H1 (cell line): ENCODE measurements around the gene BRS3. TPM values are rescaled to one million over a fixed set of nuclear protein-coding genes. Genes with fewer than 3 reads are reported as not detected.

Source experiments
- ATF3 ChIP-seq: IDR thresholded peaks from 2 replicates; pipeline ENCODE4 v1.6.1; 2011; ENCODE audit warnings: low read depth, mild to moderate bottlenecking, low read length; ENCODE audit not compliant: insufficient read depth
- BRCA1 ChIP-seq: IDR thresholded peaks from 2 replicates; pipeline ENCODE4 v1.6.1; 2012; ENCODE audit warnings: low read depth, low read length, improper control_type of control experiment
- CBX8 ChIP-seq: fragments of 300-800, 300-1000 bp; sonication (generic); IDR thresholded peaks from 2 replicates; pipeline ENCODE4 v1.7.1; 2016; ENCODE audit warnings: low read depth, low read length, borderline replicate concordance
- EP300 ChIP-seq, 2 experiments: IDR thresholded peaks; 1 replicate in 1 of 2; 2 replicates in 1 of 2; pipeline ENCODE4 v1.6.1; 2011 to 2012; ENCODE audit warnings: low read depth in 2 of 2, low read length in 2 of 2, mild to moderate bottlenecking in 2 of 2, borderline replicate concordance in 1 of 2, inconsistent platforms in 1 of 2, moderate library complexity in 1 of 2
- GTF2F1 ChIP-seq: IDR thresholded peaks from 2 replicates; pipeline ENCODE4 v1.6.1; 2012; ENCODE audit warnings: low read depth, low read length, improper control_type of control experiment, borderline replicate concordance
- JUN ChIP-seq: IDR thresholded peaks from 2 replicates; pipeline ENCODE4 v1.6.1; 2011; ENCODE audit warnings: low read depth, mild to moderate bottlenecking, improper control_type of control experiment, low read length
- POLR2A ChIP-seq, 2 experiments: IDR thresholded peaks; 1 replicate in 1 of 2; 2 replicates in 1 of 2; pipeline ENCODE4 v1.6.1; 2011; ENCODE audit warnings: low read depth in 2 of 2, low read length in 2 of 2, mild to moderate bottlenecking in 2 of 2; ENCODE audit errors: control extremely low read depth in 1 of 2
- RXRA ChIP-seq: IDR thresholded peaks from 2 replicates; pipeline ENCODE4 v1.6.1; 2011; ENCODE audit warnings: low read depth, mild to moderate bottlenecking, low read length, moderate library complexity; ENCODE audit not compliant: insufficient read depth
- TAF1 ChIP-seq: IDR thresholded peaks from 2 replicates; pipeline ENCODE4 v1.6.1; 2011; ENCODE audit warnings: mild to moderate bottlenecking, low read depth, low read length
- polyA plus RNA-seq, 7 experiments: library from polyadenylated mRNA; depleted of rRNA in 3 of 7; stranded (reverse) in 5 of 7; unstranded in 2 of 7; fragments of >200 nt in 5 of 7; fragments of 200-250 nt in 2 of 7; gene quantifications; 1 replicate in 5 of 7; 2 replicates in 1 of 7; 4 replicates in 1 of 7; pipeline versions ENCODE4 v1.2.1 to v1.2.3, GENCODE V29; 2011 to 2013; ENCODE audit warnings: missing spikeins in 2 of 7, mixed read lengths in 2 of 7
- total RNA-seq: library from RNA; stranded (reverse); fragmentation: NEBNext Ultra II Directional; extraction: Animal tissue kit (Norgen Biotek cat#: 25700); gene quantifications from 2 replicates; pipeline ENCODE4 v1.2.1, GENCODE V29; 2021

Gene BRS3
- total and polyA plus RNA-seq, 2 of the 8 experiments (the other 6 are each of a cell fraction or from before 2014, with no cell fraction given) = not detected

DNA sequence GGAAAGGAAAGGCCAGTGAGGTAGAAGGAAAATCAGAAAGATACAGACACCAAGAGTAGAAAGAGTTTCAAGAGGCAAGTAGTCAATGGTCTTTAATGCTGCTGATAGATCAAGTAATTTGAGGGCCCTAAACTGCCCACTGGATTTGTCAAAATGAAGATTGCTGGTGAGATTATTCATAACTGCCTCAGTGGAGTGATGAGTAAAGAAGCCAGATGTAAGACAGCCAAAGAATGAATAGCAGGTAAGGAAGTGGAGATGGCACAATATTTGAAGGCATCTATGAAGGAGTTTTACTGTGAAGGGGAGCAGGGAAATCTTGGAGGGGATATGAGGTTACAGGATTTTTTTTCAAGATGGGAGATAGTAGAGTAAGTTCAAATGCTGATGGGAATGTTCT, 39.8 kb upstream of the BRS3 start (continued):
- TF ChIP-seq BRCA1 (no peak), RXRA (no peak), CBX8 (no peak), EP300 (IDR thresholded peaks at IDR 0.05; ENCODE audit: borderline replicate concordance in 1 of 2, low read depth in 2 of 2, low read length in 2 of 2) (no peak), TAF1 (no peak), JUN (no peak), ATF3 (no peak), GTF2F1 (no peak), POLR2A (IDR thresholded peaks at IDR 0.05; ENCODE audit: control extremely low read depth in 1 of 2, low read depth in 2 of 2, low read length in 2 of 2) (no peak)
